ENCODE data around the gene STARD5. TPM values are rescaled to one million over a fixed set of nuclear protein-coding genes. Genes with fewer than 3 reads are reported as not detected.

Gene STARD5
- total RNA-seq, 4 donors from 2014 or later = 37.8 to 39.6 (median 38.7) TPM

- H3K27ac ChIP-seq = peak overlapping the region; percentile 75 to 93 (median 88)
- TF ChIP-seq CTCF (IDR thresholded peaks at IDR 0.05) (no peak), POLR2A (IDR thresholded peaks at IDR 0.05) (no peak)
- peaks cover 0 to 29% (median 10%) of the 10 kb centered on the region in 4 donors for H3K4me1 ChIP-seq
- peak in 1 of 3 donors; percentile 42 for DNase-seq
- H3K9me3 ChIP-seq = no peaks in the 10 kb centered on the region
- no peaks in the 10 kb centered on the region for H3K36me3 ChIP-seq
- H3K27me3 ChIP-seq = no peaks in the 10 kb centered on the region
- peak overlapping the region in 3 of 4 donors; percentile 1 to 64 (median 47) for H3K4me3 ChIP-seq
Measured at GRCh38 chr15:81296186-81296585, 27.8 kb downstream of the STARD5 start.

DNA sequence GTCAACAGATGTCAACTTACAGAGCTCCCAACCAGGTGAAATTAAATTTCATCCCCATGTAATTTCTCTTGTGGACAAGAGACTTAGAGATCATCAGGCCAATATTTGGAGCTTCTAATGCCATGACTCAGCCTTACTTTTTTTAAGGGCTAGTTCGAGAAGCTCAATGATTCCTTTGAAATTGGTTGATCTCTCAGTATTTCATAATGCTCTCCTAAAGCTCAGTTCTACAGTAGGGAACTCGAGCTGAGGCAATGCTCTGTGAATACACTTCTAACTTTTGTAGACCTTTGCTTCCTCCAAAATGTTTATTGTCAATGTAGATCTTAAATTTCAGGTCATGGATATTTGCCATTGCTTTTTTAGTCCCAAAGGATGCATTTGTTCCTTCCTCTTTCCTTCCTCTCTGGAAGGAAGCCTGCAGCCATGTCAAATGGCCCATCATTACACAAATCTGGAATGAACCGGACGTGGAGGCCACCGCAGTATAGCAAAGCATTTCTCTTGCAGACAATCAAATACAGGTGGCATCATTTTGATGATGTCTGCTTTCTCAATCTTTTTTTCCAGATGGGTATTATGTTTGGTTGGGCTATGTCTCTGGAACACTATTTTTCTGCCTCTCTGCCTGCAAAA is 28.3 kb downstream of the STARD5 start:
- H3K36me3 ChIP-seq = no peaks in the 10 kb centered on the region
- peak overlapping the region; percentile 75 to 93 (median 88) for H3K27ac ChIP-seq
- no peak overlapping the region for H3K4me3 ChIP-seq
- H3K4me1 ChIP-seq = peaks cover 0 to 29% (median 10%) of the 10 kb centered on the region in 4 donors
- TF ChIP-seq POLR2A (IDR thresholded peaks at IDR 0.05) (no peak), CTCF (IDR thresholded peaks at IDR 0.05) (no peak)
- H3K9me3 ChIP-seq = no peaks in the 10 kb centered on the region
- DNase-seq = peak in 1 of 3 donors; percentile 44
- no peaks in the 10 kb centered on the region for H3K27me3 ChIP-seq

- Histone ChIP-seq H3K4me3 (peak overlapping the region in 2 of 4 donors; percentile 38 to 45), H3K27ac (peak overlapping the region; percentile 62 to 93 (median 88)), H3K27me3 (no peaks in the 10 kb centered on the region), H3K4me1 (peaks cover 0 to 29% (median 10%) of the 10 kb centered on the region in 4 donors), H3K9me3 (no peaks in the 10 kb centered on the region), H3K36me3 (no peaks in the 10 kb centered on the region)
- TF ChIP-seq POLR2A (IDR thresholded peaks at IDR 0.05) (no peak), CTCF (IDR thresholded peaks at IDR 0.05) (no peak)
- peak in 1 of 3 donors; percentile 59 for DNase-seq
Measured at GRCh38 chr15:81294516-81294880, 29.4 kb downstream of the STARD5 start.

DNA sequence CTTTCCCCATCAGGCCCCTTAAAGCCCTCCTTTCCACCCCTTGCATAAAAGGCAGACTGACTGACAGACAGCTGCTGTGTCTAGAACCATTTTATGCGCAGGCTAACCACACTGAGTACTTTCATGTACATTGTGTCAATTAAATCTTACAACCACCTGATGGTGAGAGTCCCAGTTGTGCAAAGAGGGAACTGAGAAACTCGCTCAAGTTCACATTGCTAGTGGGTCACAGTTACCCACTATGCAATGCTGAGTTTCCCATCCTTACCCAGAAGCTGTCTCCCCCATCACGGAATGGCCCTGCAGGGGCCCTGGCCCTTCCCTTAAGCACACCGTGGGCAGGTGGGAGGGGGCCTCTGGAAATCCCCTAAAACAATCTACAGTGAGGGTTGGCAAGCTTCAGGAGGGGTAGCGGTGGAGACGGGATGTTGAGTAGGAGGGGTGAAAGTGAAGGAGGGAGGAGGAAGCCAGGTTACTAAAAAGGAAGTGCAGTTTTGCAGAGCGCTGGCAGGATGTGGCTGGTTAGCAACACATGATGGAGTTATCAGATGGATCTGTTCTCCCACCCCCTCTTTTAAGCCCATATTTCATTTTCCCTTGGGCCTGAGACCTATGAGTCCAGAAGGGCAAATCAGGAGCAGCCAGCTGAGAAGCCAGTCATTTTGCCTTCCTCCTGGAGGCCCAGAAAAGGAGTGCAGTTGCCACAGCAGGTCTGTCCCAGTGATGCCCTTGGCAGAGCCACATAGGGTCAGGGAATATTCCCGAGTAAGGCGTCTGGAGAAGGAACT is 30.0 kb downstream of the STARD5 start:
- no peak for TF ChIP-seq POLR2A (IDR thresholded peaks at IDR 0.05)
- TF ChIP-seq CTCF (IDR thresholded peaks at IDR 0.05) = no peak
- Histone ChIP-seq H3K27ac (peak overlapping the region; percentile 62 to 93 (median 88)), H3K4me1 (peaks cover 0 to 29% (median 10%) of the 10 kb centered on the region in 4 donors), H3K27me3 (no peaks in the 10 kb centered on the region), H3K4me3 (peak overlapping the region in 3 of 4 donors; percentile 4 to 45 (median 38)), H3K36me3 (no peaks in the 10 kb centered on the region), H3K9me3 (no peaks in the 10 kb centered on the region)
- DNase-seq = peak in 2 of 3 donors; percentile 90 to 93

GRCh38 chr15:81292523-81293001 is 31.4 kb downstream of the STARD5 start:
- TF ChIP-seq POLR2A (IDR thresholded peaks at IDR 0.05) = no peak
- no peak for TF ChIP-seq CTCF (IDR thresholded peaks at IDR 0.05)
- H3K9me3 ChIP-seq = no peaks in the 10 kb centered on the region
- peak overlapping the region in 2 of 4 donors; percentile 38 to 45 for H3K4me3 ChIP-seq
- H3K4me1 ChIP-seq = peaks cover 0 to 29% (median 10%) of the 10 kb centered on the region in 4 donors
- H3K36me3 ChIP-seq = no peaks in the 10 kb centered on the region
- H3K27me3 ChIP-seq = no peaks in the 10 kb centered on the region
- peak overlapping the region; percentile 62 to 93 (median 88) for H3K27ac ChIP-seq
- DNase-seq = peak; percentile 43 to 93 (median 92)

Measured in Peyer's patch (tissue), 4 donors.